H54 (cell line): ENCODE measurements around the gene KLF16.

Source experiments
- DNase-seq: peaks from one replicate; pipeline ENCODE4 v3.0.0; 2011; ENCODE audit warnings: low spot score, mixed read lengths; ENCODE audit not compliant: insufficient read length
- FAIRE-seq: peaks from 3 replicates; lab custom pipeline; 2011; peaks lifted over from hg19 to GRCh38; lab: Jason Lieb, UNC
- POLR2A ChIP-seq: IDR thresholded peaks from 2 replicates; pipeline ENCODE4 v1.6.1; 2011; ENCODE audit warnings: low read depth, mild to moderate bottlenecking, low read length

Gene KLF16

GRCh38 chr19:1859331-1859781 lies 4.0 kb downstream of the KLF16 start:
- no peak for TF ChIP-seq POLR2A
- no peak for DNase-seq
- FAIRE-seq, result no peak

- FAIRE-seq (no peak), DNase-seq (no peak)
- no peak for TF ChIP-seq POLR2A
Observed at GRCh38 chr19:1858412-1859081, 4.8 kb downstream of the KLF16 start.

- no peak for TF ChIP-seq POLR2A
- FAIRE-seq (no peak), DNase-seq (no peak)
Observed at GRCh38 chr19:1857648-1858326, 5.6 kb downstream of the KLF16 start.

GRCh38 chr19:1856698-1857603 lies 6.4 kb downstream of the KLF16 start:
- FAIRE-seq, result peak; percentile 33
- DNase-seq, result peak; percentile 98
- no peak for TF ChIP-seq POLR2A

- no peak for FAIRE-seq
- no peak for TF ChIP-seq POLR2A
- DNase-seq, result no peak
Observed at GRCh38 chr19:1856345-1856697, 7.1 kb downstream of the KLF16 start.

GRCh38 chr19:1855828-1856255 lies 7.5 kb downstream of the KLF16 start:
- DNase-seq, result no peak
- no peak for TF ChIP-seq POLR2A
- FAIRE-seq, result no peak

- TF ChIP-seq POLR2A, result no peak
- FAIRE-seq (peak; percentile 60), DNase-seq (peak; percentile 99)
Observed at GRCh38 chr19:1855040-1855827, 8.1 kb downstream of the KLF16 start.

GRCh38 chr19:1854542-1855039 lies 8.8 kb downstream of the KLF16 start:
- TF ChIP-seq POLR2A, result no peak
- FAIRE-seq (no peak), DNase-seq (no peak)

- no peak for FAIRE-seq
- TF ChIP-seq POLR2A, result no peak
- DNase-seq, result no peak
Observed at GRCh38 chr19:1854039-1854541, 9.3 kb downstream of the KLF16 start.

GRCh38 chr19:1853295-1854038 lies 9.9 kb downstream of the KLF16 start:
- FAIRE-seq, result no peak
- no peak for TF ChIP-seq POLR2A
- peak; percentile 95 for DNase-seq

- DNase-seq, result no peak
- no peak for FAIRE-seq
- TF ChIP-seq POLR2A, result no peak
Observed at GRCh38 chr19:1852581-1853128, 10.7 kb downstream of the KLF16 start.
